Activated CD4-positive, alpha-beta T cell treated with anti-CD3 and anti-CD28 coated beads, Interleukin-2, amount 10 ng/mL, durations not matched to agents 24 days and 14 days (primary cell): ENCODE measurements around the gene DLX1. TPM values are rescaled to one million over a fixed set of nuclear protein-coding genes. Genes with fewer than 3 reads are reported as not detected.

Source experiments
- DNase-seq: peaks from one replicate; pipeline ENCODE4 v3.0.0; 2022
- H3K27ac Mint-ChIP-seq: one replicate; pipeline ENCODE4 v1.8.0; 2022; ENCODE audit warnings: mild to moderate bottlenecking, mixed read lengths
- H3K27me3 Mint-ChIP-seq: one replicate; pipeline ENCODE4 v1.8.0; 2022; ENCODE audit warnings: mixed read lengths
- H3K36me3 Mint-ChIP-seq: one replicate; pipeline ENCODE4 v1.8.0; 2022; ENCODE audit warnings: low read depth, mild to moderate bottlenecking, mixed read lengths
- H3K4me1 Mint-ChIP-seq: one replicate; pipeline ENCODE4 v1.8.0; 2021; ENCODE audit warnings: mixed read lengths
- H3K4me3 Mint-ChIP-seq: one replicate; pipeline ENCODE4 v1.8.0; 2022; ENCODE audit warnings: mild to moderate bottlenecking, moderate library complexity, mixed read lengths
- H3K9me3 Mint-ChIP-seq: one replicate; pipeline ENCODE4 v1.8.0; 2021; ENCODE audit warnings: mixed read lengths
- intact Hi-C: fragments of 100-400 bp; cut with micrococcal nuclease; formaldehyde crosslinking; loops from one replicate; pipeline ENCODE4 v1.15.1; 2023
- total RNA-seq: library from RNA; stranded (reverse); gene quantifications from 2 replicates; pipeline ENCODE4 v1.2.3, GENCODE V29; 2022

DLX1 gene
- total RNA-seq, 1 donor from 2014 or later = not detected

GRCh38 chr2:172074254-172074653 lies 11.1 kb upstream of the DLX1 start:
- Mint-ChIP-seq H3K4me1 (no peaks in the 10 kb centered on the region), H3K27ac (no peak overlapping the region), H3K9me3 (no peaks in the 10 kb centered on the region), H3K4me3 (no peak overlapping the region), H3K27me3 (peaks cover 61% of the 10 kb centered on the region), H3K36me3 (no peaks in the 10 kb centered on the region)
- intact Hi-C loops = loop anchor here (10.0 kb wide), 1 partner anchor 129 kb away; no protein-coding TSS in a partner anchor
- no peak for DNase-seq

DNA sequence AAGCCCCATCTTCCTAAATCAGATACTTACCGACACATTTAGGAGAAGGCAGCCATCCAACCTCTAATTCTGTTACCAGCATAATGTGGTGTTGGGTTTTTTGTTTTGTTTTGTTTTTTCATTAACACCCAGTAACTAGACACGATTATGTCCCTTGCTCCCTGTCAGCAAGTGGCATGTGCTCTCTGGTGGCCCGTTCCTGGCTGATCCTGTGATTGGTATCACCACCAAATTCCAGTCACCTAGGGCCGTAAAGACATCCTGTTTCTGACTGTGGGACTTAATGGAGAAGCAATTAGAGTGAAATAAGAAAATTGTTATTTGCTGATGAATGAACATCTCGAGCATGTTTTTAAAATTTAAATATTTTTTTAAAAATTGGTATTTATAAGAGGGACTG lies 5.9 kb upstream of the DLX1 start:
- Mint-ChIP-seq H3K27me3 (peaks cover 83% of the 10 kb centered on the region), H3K9me3 (peaks cover 4% of the 10 kb centered on the region), H3K4me3 (no peak overlapping the region), H3K4me1 (peaks cover 10% of the 10 kb centered on the region), H3K36me3 (peaks cover 7% of the 10 kb centered on the region), H3K27ac (peak overlapping the region; percentile 34)
- DNase-seq = peak; percentile 45
- intact Hi-C loops = loop anchor here (5.0 to 10.0 kb wide), 3 partner anchors 33 to 372 kb away; no protein-coding TSS in a partner anchor

DNA sequence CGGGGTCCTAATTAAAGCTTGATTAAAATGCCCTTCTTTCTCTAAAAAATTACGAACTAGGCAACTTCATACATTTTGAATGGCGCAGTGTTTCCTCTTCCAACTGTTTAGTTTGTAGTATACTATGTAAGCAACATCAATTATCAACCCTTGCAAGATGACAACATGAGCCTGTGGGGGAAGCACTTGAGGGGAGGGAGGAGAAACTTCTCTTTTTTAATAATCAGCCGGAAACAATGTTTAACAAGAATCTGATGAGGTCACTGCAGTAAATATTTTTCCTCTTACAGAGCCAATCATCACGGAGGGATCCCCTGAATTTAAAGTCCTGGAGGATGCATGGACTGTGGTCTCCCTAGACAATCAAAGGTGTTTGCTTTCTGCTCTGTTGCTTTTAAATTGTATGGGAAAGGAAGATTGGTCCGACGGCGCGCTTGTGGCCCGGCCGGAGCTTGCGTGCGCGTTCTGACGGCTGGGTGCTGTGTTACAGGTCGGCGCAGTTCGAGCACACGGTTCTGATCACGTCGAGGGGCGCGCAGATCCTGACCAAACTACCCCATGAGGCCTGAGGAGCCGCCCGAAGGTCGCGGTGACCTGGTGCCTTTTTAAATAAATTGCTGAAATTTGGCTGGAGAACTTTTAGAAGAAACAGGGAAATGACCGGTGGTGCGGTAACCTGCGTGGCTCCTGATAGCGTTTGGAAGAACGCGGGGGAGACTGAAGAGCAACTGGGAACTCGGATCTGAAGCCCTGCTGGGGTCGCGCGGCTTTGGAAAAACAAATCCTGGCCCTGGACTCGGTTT lies 5.3 kb upstream of the DLX1 start:
- intact Hi-C loops = loop anchor here (5.0 to 10.0 kb wide), 3 partner anchors 32 to 373 kb away; no protein-coding TSS in a partner anchor
- Mint-ChIP-seq H3K9me3 (peaks cover 4% of the 10 kb centered on the region), H3K27me3 (peaks cover 86% of the 10 kb centered on the region), H3K4me1 (peaks cover 13% of the 10 kb centered on the region), H3K4me3 (peak overlapping the region; percentile 23), H3K36me3 (peaks cover 7% of the 10 kb centered on the region), H3K27ac (peak overlapping the region; percentile 72)
- DNase-seq = peak; percentile 59

GRCh38 chr2:172080641-172081220 lies 4.6 kb upstream of the DLX1 start:
- H3K4me1 Mint-ChIP-seq = peaks cover 20% of the 10 kb centered on the region
- H3K27me3 Mint-ChIP-seq = peaks cover 86% of the 10 kb centered on the region
- no peak overlapping the region for H3K4me3 Mint-ChIP-seq
- H3K9me3 Mint-ChIP-seq = peaks cover 7% of the 10 kb centered on the region
- intact Hi-C loops = loop anchor here (1.0 kb wide), 1 partner anchor 19 kb away; no protein-coding TSS in a partner anchor
- peaks cover 8% of the 10 kb centered on the region for H3K36me3 Mint-ChIP-seq
- H3K27ac Mint-ChIP-seq = peak overlapping the region; percentile 7
- peak; percentile 55 for DNase-seq

GRCh38 chr2:172081221-172082022 lies 3.9 kb upstream of the DLX1 start:
- Mint-ChIP-seq H3K27ac (no peak overlapping the region), H3K27me3 (peaks cover 85% of the 10 kb centered on the region), H3K36me3 (peaks cover 10% of the 10 kb centered on the region), H3K4me1 (peaks cover 22% of the 10 kb centered on the region), H3K9me3 (peaks cover 8% of the 10 kb centered on the region), H3K4me3 (no peak overlapping the region)
- intact Hi-C loops = loop anchor here (1.0 kb wide), 1 partner anchor 18 kb away; no protein-coding TSS in a partner anchor
- DNase-seq = peak; percentile 65

- no peak overlapping the region for H3K4me3 Mint-ChIP-seq
- H3K36me3 Mint-ChIP-seq = peaks cover 12% of the 10 kb centered on the region
- DNase-seq = no peak
- H3K4me1 Mint-ChIP-seq = peaks cover 23% of the 10 kb centered on the region
- H3K27ac Mint-ChIP-seq = no peak overlapping the region
- H3K9me3 Mint-ChIP-seq = peaks cover 9% of the 10 kb centered on the region
- peaks cover 88% of the 10 kb centered on the region for H3K27me3 Mint-ChIP-seq
- intact Hi-C loops = no loop called here
These were observed 3.0 kb upstream of the DLX1 start for GRCh38 chr2:172082105-172082943.

DNA sequence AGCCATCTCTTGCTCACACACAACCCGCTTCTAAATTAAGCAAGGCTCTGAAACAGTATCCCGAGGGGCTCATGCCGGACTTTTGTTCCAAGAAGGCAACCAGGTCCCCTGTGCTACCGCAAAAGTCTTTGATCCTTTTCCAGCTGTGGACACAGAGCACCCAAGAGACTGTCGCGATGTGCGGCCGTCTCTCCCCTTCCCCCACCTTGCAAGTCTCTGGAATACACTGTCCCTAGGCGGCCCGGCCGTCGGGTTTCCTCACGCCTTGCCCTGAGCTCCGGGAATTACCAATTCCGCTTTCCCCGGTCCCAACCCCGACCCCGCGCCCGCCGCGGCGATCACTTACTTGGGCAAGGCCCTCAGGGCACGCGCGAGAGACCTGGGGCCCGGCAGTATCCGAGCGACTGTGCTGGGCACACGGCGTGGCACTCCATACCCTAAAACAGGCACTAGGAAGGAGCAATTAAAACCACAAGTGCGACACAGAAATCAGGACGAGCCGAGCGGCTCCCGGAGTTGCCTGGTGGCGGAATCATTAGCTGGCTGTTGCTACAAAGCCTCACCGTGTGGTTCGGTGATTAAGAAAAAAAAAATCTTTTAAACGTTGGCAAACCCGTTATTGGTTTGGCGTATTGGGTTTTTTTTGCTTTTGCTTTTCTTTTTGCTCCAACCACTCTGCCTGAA lies 2.2 kb upstream of the DLX1 start:
- Mint-ChIP-seq H3K4me3 (peak overlapping the region; percentile 78), H3K9me3 (peaks cover 17% of the 10 kb centered on the region), H3K36me3 (peaks cover 14% of the 10 kb centered on the region), H3K27ac (peak overlapping the region; percentile 70), H3K27me3 (peaks cover 91% of the 10 kb centered on the region), H3K4me1 (peaks cover 29% of the 10 kb centered on the region)
- peak; percentile 63 for DNase-seq
- intact Hi-C loops = no loop called here

GRCh38 chr2:172083628-172084394 lies 1.5 kb upstream of the DLX1 start:
- Mint-ChIP-seq H3K4me3 (peak overlapping the region; percentile 78), H3K4me1 (peaks cover 34% of the 10 kb centered on the region)
- intact Hi-C loops = loop anchor here (1.0 to 2.0 kb wide), 2 partner anchors 9 to 1265 kb away; no protein-coding TSS in a partner anchor

GRCh38 chr2:172084395-172084644 lies 987 bp upstream of the DLX1 start:
- intact Hi-C loops = loop anchor here (1.0 to 2.0 kb wide), 2 partner anchors 9 to 1266 kb away; no protein-coding TSS in a partner anchor
- no peak for DNase-seq
- Mint-ChIP-seq H3K4me3 (peak overlapping the region; percentile 78), H3K36me3 (peaks cover 18% of the 10 kb centered on the region), H3K27ac (peak overlapping the region; percentile 70), H3K9me3 (peaks cover 23% of the 10 kb centered on the region), H3K27me3 (peaks cover 91% of the 10 kb centered on the region), H3K4me1 (peaks cover 34% of the 10 kb centered on the region)

More at GRCh38 chr2:172083628-172084394, 1.5 kb upstream of the DLX1 start:
- peak; percentile 69 for DNase-seq
- Mint-ChIP-seq H3K27ac (peak overlapping the region; percentile 70), H3K36me3 (peaks cover 18% of the 10 kb centered on the region), H3K9me3 (peaks cover 23% of the 10 kb centered on the region), H3K27me3 (peaks cover 92% of the 10 kb centered on the region)

GRCh38 chr2:172084645-172085459 lies 455 bp upstream of the DLX1 start:
- peak; percentile 83 for DNase-seq
- Mint-ChIP-seq H3K4me3 (peak overlapping the region; percentile 78), H3K27me3 (peaks cover 90% of the 10 kb centered on the region), H3K27ac (peak overlapping the region; percentile 81), H3K36me3 (peaks cover 18% of the 10 kb centered on the region), H3K4me1 (peaks cover 34% of the 10 kb centered on the region), H3K9me3 (peaks cover 23% of the 10 kb centered on the region)
- intact Hi-C loops = loop anchor here (1.0 to 2.0 kb wide), 3 partner anchors 8 to 1266 kb away; partner anchors contain the start of gene DLX2
